H1 (cell line): Measurements from ENCODE around the gene RASD1. TPM values are rescaled to one million over a fixed set of nuclear protein-coding genes. Genes with fewer than 3 reads are reported as not detected.

ENCODE experiments used
- CTCF ChIA-PET: fragments of 300-600 bp; sonication (Branson Sonifier 250); formaldehyde crosslinking; loops from one replicate; lab custom pipeline; 2021; ENCODE audit not compliant: partially characterized antibody; lab: Charles Lee
- POLR2A ChIA-PET: fragments of 300-600 bp; sonication (Branson Sonifier 250); formaldehyde crosslinking; loops from one replicate; lab custom pipeline; 2021; ENCODE audit warnings: inconsistent platforms; ENCODE audit not compliant: partially characterized antibody; lab: Charles Lee
- DNase-seq, 2 experiments: peaks; one replicate each; pipeline versions ENCODE4 v3.0.0 to v3.0.0-alpha.2; 2010 to 2022; ENCODE audit warnings: low spot score in 2 of 2, low read depth in 1 of 2, mixed read lengths in 1 of 2
- FAIRE-seq: peaks from 2 replicates; lab custom pipeline; 2011; peaks lifted over from hg19 to GRCh38; lab: Jason Lieb, UNC
- H2AFZ ChIP-seq: 2 replicates; pipeline ENCODE4 v1.8.1; 2012; ENCODE audit warnings: low read length, inconsistent platforms
- H2AK5ac ChIP-seq: 2 replicates; pipeline ENCODE4 v1.6.1; 2013; ENCODE audit warnings: low read depth, low read length
- H2BK120ac ChIP-seq: replicated peaks from 2 replicates; pipeline ENCODE3; 2013; ENCODE audit warnings: low read depth, low read length, inconsistent platforms
- H2BK12ac ChIP-seq: 2 replicates; pipeline ENCODE4 v1.6.1; 2013; ENCODE audit warnings: low read depth, low read length
- H2BK15ac ChIP-seq: 2 replicates; pipeline ENCODE4 v1.6.1; 2013; ENCODE audit warnings: low read length
- H2BK20ac ChIP-seq: 2 replicates; pipeline ENCODE4 v1.6.1; 2013; ENCODE audit warnings: low read length
- H2BK5ac ChIP-seq: 2 replicates; pipeline ENCODE4 v1.6.1; 2013; ENCODE audit warnings: low read depth, low read length
- H3K14ac ChIP-seq: 2 replicates; pipeline ENCODE4 v1.6.1; 2013; ENCODE audit warnings: inconsistent platforms; ENCODE audit not compliant: insufficient read length
- H3K18ac ChIP-seq: 2 replicates; pipeline ENCODE4 v1.6.1; 2013; ENCODE audit warnings: low read length; ENCODE audit errors: extremely low read depth
- H3K23ac ChIP-seq: 2 replicates; pipeline ENCODE4 v1.6.1; 2013; ENCODE audit warnings: inconsistent platforms; ENCODE audit not compliant: insufficient read length
- H3K23me2 ChIP-seq: 2 replicates; pipeline ENCODE4 v1.6.1; 2013; ENCODE audit warnings: low read depth, low read length
- H3K27ac ChIP-seq: 2 replicates; pipeline ENCODE4 v1.6.1; 2011; ENCODE audit warnings: low read depth, low read length, inconsistent platforms
- H3K27me3 ChIP-seq, 4 experiments: replicated peaks in 1 of 4; 1 replicate in 1 of 4; 2 replicates in 3 of 4; pipeline versions ENCODE4 v1.6.1 to v1.8.1; 2011 to 2013; ENCODE audit warnings: low read length in 3 of 4, mild to moderate bottlenecking in 3 of 4, inconsistent platforms in 2 of 4, mixed read lengths in 2 of 4, moderate library complexity in 1 of 4; ENCODE audit not compliant: control insufficient read depth in 3 of 4, insufficient read depth in 3 of 4; ENCODE audit errors: extremely low read depth in 1 of 4
- H3K36me3 ChIP-seq, 4 experiments: 2 replicates each; pipeline versions ENCODE4 v1.6.1 to v1.8.1; 2011 to 2013; ENCODE audit warnings: mild to moderate bottlenecking in 4 of 4, low read length in 3 of 4, moderate library complexity in 2 of 4, control low read depth in 1 of 4, inconsistent platforms in 1 of 4; ENCODE audit not compliant: insufficient read depth in 4 of 4, control insufficient read depth in 2 of 4
- H3K4ac ChIP-seq: replicated peaks from 2 replicates; pipeline ENCODE3; 2013; ENCODE audit warnings: low read length, low read depth, mixed read lengths, inconsistent platforms; ENCODE audit not compliant: insufficient read length
- H3K4me1 ChIP-seq, 4 experiments: replicated peaks in 1 of 4; 1 replicate in 1 of 4; 2 replicates in 3 of 4; pipeline versions ENCODE4 v1.6.1 to v1.8.1; 2011 to 2013; ENCODE audit warnings: low read length in 3 of 4, inconsistent platforms in 2 of 4, mixed read lengths in 1 of 4; ENCODE audit not compliant: insufficient read depth in 4 of 4, control insufficient read depth in 3 of 4
- H3K4me2 ChIP-seq, 2 experiments: 2 replicates each; pipeline versions ENCODE4 v1.6.1 to v1.8.1; 2011 to 2013; ENCODE audit warnings: low read depth in 2 of 2, low read length in 2 of 2, control low read depth in 1 of 2, inconsistent platforms in 1 of 2, mild to moderate bottlenecking in 1 of 2; ENCODE audit not compliant: insufficient read depth in 1 of 2
- H3K4me3 ChIP-seq, 4 experiments: fragments of 200-600, 300-600 bp in 1 of 4; sonication (generic), shearing (Covaris generic), sonication (Bioruptor Twin) in 1 of 4; 2 replicates each; pipeline versions ENCODE4 v1.5.1 to v1.8.1; 2011 to 2016; ENCODE audit warnings: low read length in 4 of 4, low read depth in 3 of 4, control low read depth in 2 of 4, inconsistent platforms in 2 of 4, mild to moderate bottlenecking in 2 of 4, mixed read lengths in 1 of 4, moderate library complexity in 1 of 4; ENCODE audit not compliant: insufficient read depth in 2 of 4; ENCODE audit errors: extremely low read depth in 1 of 4
- H3K56ac ChIP-seq: replicated peaks from 2 replicates; pipeline ENCODE3; 2013; ENCODE audit warnings: low read depth, mild to moderate bottlenecking, mixed read lengths, low read length, inconsistent platforms; ENCODE audit not compliant: insufficient read length
- H3K79me1 ChIP-seq: 2 replicates; pipeline ENCODE4 v1.6.1; 2013; ENCODE audit warnings: low read depth, low read length, control low read depth
- H3K79me2 ChIP-seq, 2 experiments: 2 replicates each; pipeline versions ENCODE4 v1.6.1 to v1.8.1; 2012 to 2013; ENCODE audit warnings: low read length in 2 of 2, mild to moderate bottlenecking in 2 of 2, inconsistent platforms in 1 of 2; ENCODE audit not compliant: insufficient read depth in 2 of 2, control insufficient read depth in 1 of 2
- H3K9ac ChIP-seq, 4 experiments: replicated peaks in 1 of 4; 1 replicate in 1 of 4; 2 replicates in 3 of 4; pipeline versions ENCODE4 v1.6.1 to v1.8.1; 2011 to 2013; ENCODE audit warnings: low read depth in 3 of 4, low read length in 3 of 4, control low read depth in 2 of 4, mild to moderate bottlenecking in 2 of 4, moderate library complexity in 2 of 4, inconsistent platforms in 1 of 4; ENCODE audit errors: extremely low read depth in 1 of 4
- H3K9me3 ChIP-seq, 2 experiments: 2 replicates each; pipeline versions ENCODE4 v1.6.1 to v1.8.1; 2012 to 2013; ENCODE audit warnings: mild to moderate bottlenecking in 2 of 2, moderate library complexity in 2 of 2, control low read depth in 1 of 2, inconsistent platforms in 1 of 2, low read depth in 1 of 2, low read length in 1 of 2, mixed read lengths in 1 of 2; ENCODE audit not compliant: insufficient read depth in 2 of 2
- H4K20me1 ChIP-seq, 2 experiments: replicated peaks in 1 of 2; 2 replicates each; pipeline versions ENCODE3 to v1.8.1; 2011 to 2013; ENCODE audit warnings: inconsistent platforms in 2 of 2, low read length in 2 of 2, mild to moderate bottlenecking in 1 of 2; ENCODE audit not compliant: insufficient read depth in 2 of 2, control insufficient read depth in 1 of 2
- H4K5ac ChIP-seq: 2 replicates; pipeline ENCODE4 v1.6.1; 2013; ENCODE audit warnings: low read length, low read depth, mixed read lengths, inconsistent platforms; ENCODE audit not compliant: insufficient read length
- H4K8ac ChIP-seq: 2 replicates; pipeline ENCODE4 v1.8.0; 2013; ENCODE audit warnings: mild to moderate bottlenecking, moderate library complexity, low read length, inconsistent platforms; ENCODE audit not compliant: insufficient read depth; ENCODE audit errors: extremely low read depth
- H4K91ac ChIP-seq: replicated peaks from 2 replicates; pipeline ENCODE3; 2013; ENCODE audit warnings: low read length, mixed read lengths, inconsistent platforms; ENCODE audit not compliant: insufficient read length
- GABPA ChIP-seq: IDR thresholded peaks from 2 replicates; pipeline ENCODE4 v1.6.1; 2011; ENCODE audit warnings: mild to moderate bottlenecking, low read length, moderate library complexity, borderline replicate concordance; ENCODE audit not compliant: insufficient read depth
- MAFK ChIP-seq: IDR thresholded peaks from 2 replicates; pipeline ENCODE4 v1.6.1; 2012; ENCODE audit warnings: low read depth, mild to moderate bottlenecking, improper control_type of control experiment, low read length
- SAP30 ChIP-seq: fragments of 300-600 bp; sonication (generic); IDR thresholded peaks from 2 replicates; pipeline ENCODE4 v1.7.1; 2012; ENCODE audit warnings: low read length, moderate library complexity, mild to moderate bottlenecking, inconsistent platforms; ENCODE audit not compliant: insufficient read depth, insufficient replicate concordance
- TAF1 ChIP-seq: IDR thresholded peaks from 2 replicates; pipeline ENCODE4 v1.6.1; 2011; ENCODE audit warnings: mild to moderate bottlenecking, low read depth, low read length
- TBP ChIP-seq: IDR thresholded peaks from 2 replicates; pipeline ENCODE4 v1.6.1; 2011; ENCODE audit warnings: low read depth, low read length, improper control_type of control experiment
- WGBS, 2 experiments: shearing (Covaris generic) in 1 of 2; methylation state at CpG; one replicate each; pipeline versions ENCODE4 v1.1.6 to v1.1.7; 2013 to 2015; ENCODE audit warnings: low lambda C conversion rate in 2 of 2, mixed read lengths in 2 of 2, inconsistent platforms in 1 of 2, low coverage in 1 of 2, missing lambda C conversion rate in 1 of 2; ENCODE audit not compliant: insufficient replicate concordance in 2 of 2, insufficient coverage in 1 of 2, insufficient read length in 1 of 2; ENCODE audit errors: extremely low coverage in 1 of 2, missing lambda C conversion rate in 1 of 2; 5-methylcytosine and 5-hydroxymethylcytosine counted together
- polyA plus RNA-seq, 7 experiments: library from polyadenylated mRNA; depleted of rRNA in 3 of 7; stranded (reverse) in 5 of 7; unstranded in 2 of 7; fragments of >200 nt in 5 of 7; fragments of 200-250 nt in 2 of 7; gene quantifications; 1 replicate in 5 of 7; 2 replicates in 1 of 7; 4 replicates in 1 of 7; pipeline versions ENCODE4 v1.2.1 to v1.2.3, GENCODE V29; 2011 to 2013; ENCODE audit warnings: missing spikeins in 2 of 7, mixed read lengths in 2 of 7
- total RNA-seq: library from RNA; stranded (reverse); fragmentation: NEBNext Ultra II Directional; extraction: Animal tissue kit (Norgen Biotek cat#: 25700); gene quantifications from 2 replicates; pipeline ENCODE4 v1.2.1, GENCODE V29; 2021
- TF ChIP-seq, protein P1 (sequence below): IDR thresholded peaks from 2 replicates; pipeline ENCODE4 v1.6.1; 2011; ENCODE audit warnings: low read depth, mild to moderate bottlenecking, low read length; ENCODE audit not compliant: insufficient read depth
- TF ChIP-seq, protein P2 (sequence below): IDR thresholded peaks from 2 replicates; pipeline ENCODE4 v1.6.1; 2012; ENCODE audit warnings: inconsistent platforms

Gene RASD1
- total and polyA plus RNA-seq, 2 of the 8 experiments (the other 6 are each of a cell fraction or from before 2014, with no cell fraction given), result 2.3 to 2.6 TPM

DNA sequence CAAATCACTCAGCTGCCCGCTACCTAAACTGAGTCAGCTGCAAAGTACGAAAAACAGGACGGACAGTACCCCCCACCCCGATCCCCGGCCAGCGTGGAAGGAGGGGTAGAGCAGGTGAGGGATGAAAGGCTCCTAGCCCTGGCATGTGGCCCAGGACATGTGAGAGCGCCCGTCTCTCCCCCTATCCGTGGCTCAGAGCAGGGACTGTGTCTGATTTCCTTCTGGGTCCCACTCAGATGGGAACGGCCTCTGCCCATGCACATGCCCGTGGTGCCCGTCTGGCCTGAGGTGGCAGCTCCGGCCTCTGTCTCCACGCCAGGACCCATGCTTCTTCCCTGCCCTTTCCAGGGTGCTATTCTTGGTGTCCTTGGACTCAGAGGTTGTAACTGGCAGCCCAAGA lies 30.2 kb upstream of the RASD1 start:
- TF ChIP-seq TBP, result no peak
- no peak for TF ChIP-seq GABPA
- TF ChIP-seq, protein P1, sequence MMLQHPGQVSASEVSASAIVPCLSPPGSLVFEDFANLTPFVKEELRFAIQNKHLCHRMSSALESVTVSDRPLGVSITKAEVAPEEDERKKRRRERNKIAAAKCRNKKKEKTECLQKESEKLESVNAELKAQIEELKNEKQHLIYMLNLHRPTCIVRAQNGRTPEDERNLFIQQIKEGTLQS, result no peak
- TF ChIP-seq TAF1, result no peak
- no peak for TF ChIP-seq SAP30
- TF ChIP-seq, protein P2, sequence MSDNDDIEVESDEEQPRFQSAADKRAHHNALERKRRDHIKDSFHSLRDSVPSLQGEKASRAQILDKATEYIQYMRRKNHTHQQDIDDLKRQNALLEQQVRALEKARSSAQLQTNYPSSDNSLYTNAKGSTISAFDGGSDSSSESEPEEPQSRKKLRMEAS, result no peak
- TF ChIP-seq MAFK, result no peak
- no peak overlapping the region for H2BK12ac ChIP-seq
- H3K14ac ChIP-seq, result no peak overlapping the region
- H2BK120ac ChIP-seq, result no peak overlapping the region
- no peak overlapping the region for H4K5ac ChIP-seq
- H3K79me1 ChIP-seq, result no peaks in the 10 kb centered on the region; the same call in 1 of the 2 replicates
- POLR2A ChIA-PET, result no interaction called here
- H3K23ac ChIP-seq, result no peak overlapping the region
- H2BK5ac ChIP-seq, result no peak overlapping the region; the same call in 1 of the 2 replicates
- WGBS, 2 experiments, result 89% methylated on average over 14 of the region's 14 CpGs; no CpG with 5 or more reads in 1 of the 2 experiments
- no peaks in the 10 kb centered on the region for H3K36me3 ChIP-seq
- no peak overlapping the region for H3K4me3 ChIP-seq
- no peak overlapping the region for H4K8ac ChIP-seq
- H3K4me1 ChIP-seq, result peaks cover 0 to 17% (median 10%) of the 10 kb centered on the region in 4 experiments; a peak in 6 of 7 replicates
- no peak overlapping the region for H3K27ac ChIP-seq
- no peaks in the 10 kb centered on the region for H3K27me3 ChIP-seq
- no peak overlapping the region for H3K56ac ChIP-seq
- no peak overlapping the region for H3K9ac ChIP-seq
- FAIRE-seq (no peak), DNase-seq (no peak)
- CTCF ChIA-PET, result interaction anchor here (1.9 to 6.9 kb wide), 4 partner anchors 15 to 43 kb away, joined by 9 to 35 read pairs (median 12); no protein-coding TSS in a partner anchor
- H3K9me3 ChIP-seq, result 0 out of 4 replicates have a peak, but pooled peaks cover 0 to 2% of the 10 kb centered on the region in 2 experiments
- H3K18ac ChIP-seq, result no peak overlapping the region
- H4K91ac ChIP-seq, result no peak overlapping the region
- no peaks in the 10 kb centered on the region for H3K79me2 ChIP-seq
- H3K4me2 ChIP-seq, result no peak overlapping the region
- H3K4ac ChIP-seq, result no peak overlapping the region
- H4K20me1 ChIP-seq, result no peaks in the 10 kb centered on the region
- no peak overlapping the region for H2AFZ ChIP-seq
- H2AK5ac ChIP-seq, result no peak overlapping the region
- no peak overlapping the region for H2BK20ac ChIP-seq
- H2BK15ac ChIP-seq, result no peak overlapping the region
- no peaks in the 10 kb centered on the region for H3K23me2 ChIP-seq
